Mucosa of descending colon (tissue), 3 donors: ENCODE measurements around the gene ABCC8. TPM values are rescaled to one million over a fixed set of nuclear protein-coding genes. Genes with fewer than 3 reads are reported as not detected.

ENCODE experiments used
- ATAC-seq: fragments of 200-7000 bp; cut with Tn5 transposase; one replicate; pipeline ENCODE4 v1.9.1; 2020; ENCODE audit warnings: mild to moderate bottlenecking, moderate library complexity
- DNase-seq, 3 donors: peaks; one replicate each; pipeline ENCODE4 v3.0.0-alpha.2; 2020
- H3K36me3 ChIP-seq: fragments of 200-600 bp; one replicate; pipeline ENCODE4 v1.8.0; 2021; ENCODE audit warnings: low read depth, mild to moderate bottlenecking
- H3K4me1 ChIP-seq: fragments of 200-600 bp; one replicate; pipeline ENCODE4 v1.8.0; 2021; ENCODE audit warnings: low read depth, mild to moderate bottlenecking
- H3K4me3 ChIP-seq: fragments of 200-600 bp; one replicate; pipeline ENCODE4 v1.8.0; 2021; ENCODE audit warnings: mild to moderate bottlenecking
- H3K9me3 ChIP-seq: fragments of 200-600 bp; one replicate; pipeline ENCODE4 v1.8.0; 2021; ENCODE audit warnings: mild to moderate bottlenecking
- CTCF ChIP-seq: fragments of 200-600 bp; IDR thresholded peaks from one replicate; pipeline ENCODE4 v1.8.0; 2022; ENCODE audit warnings: antibody characterized with exemption, mild to moderate bottlenecking
- intact Hi-C, 2 donors: fragments of 100-400 bp; cut with DNase I in 1 of 2; cut with micrococcal nuclease in 1 of 2; formaldehyde crosslinking; loops; one replicate each; pipeline versions ENCODE4 v1.11.0 to v1.11.1; 2022; cut with DNase I, micrococcal nuclease
- total RNA-seq, 3 donors: library from RNA; stranded (reverse); fragmentation: NEBNext Ultra II Directional in 2 of 3; extraction: Animal tissue kit (Norgen Biotek cat#: 25700) in 2 of 3; gene quantifications; one replicate each; pipeline versions ENCODE4 v1.2.1 to v1.2.4, GENCODE V29; 2021 to 2023
- donor health status: DM: no; HTN: no; CAD: no; lungs with moderate emphysema.
- donor health status: DM: no; HTN: no; CAD: no.
- donor health status: DM: no; HTN: yes; CAD: no.

Gene ABCC8
- total RNA-seq, 3 donors from 2014 or later: 2.2 to 4.1 (median 3.3) TPM

DNA sequence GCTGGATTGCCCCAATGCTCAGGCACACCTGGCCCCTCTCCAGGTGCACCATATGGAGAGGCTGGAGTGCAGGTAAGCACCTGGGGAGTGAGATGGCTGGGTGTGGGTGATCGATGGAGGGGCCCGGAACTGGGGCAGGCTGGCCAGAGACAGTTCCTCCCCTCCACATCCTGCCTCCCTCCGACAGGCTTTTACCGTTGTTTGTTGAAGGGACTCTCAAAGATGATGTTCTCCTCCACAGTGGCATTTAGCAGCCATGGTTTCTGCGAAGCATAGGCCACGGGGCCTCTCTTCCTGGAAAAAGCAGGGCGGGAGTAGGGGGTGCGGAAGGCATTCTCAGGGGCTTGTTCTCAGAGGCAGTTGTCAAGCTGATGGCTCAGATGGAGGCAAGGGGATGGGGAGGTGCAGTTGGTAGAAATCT is 62.3 kb downstream of the ABCC8 start:
- Histone ChIP-seq H3K4me1 (peaks cover 4% of the 10 kb centered on the region), H3K4me3 (no peak overlapping the region), H3K9me3 (no peaks in the 10 kb centered on the region), H3K36me3 (no peaks in the 10 kb centered on the region)
- intact Hi-C loops: no loop called here
- TF ChIP-seq CTCF: no peak
- ATAC-seq: peak; percentile 60
- peak in 2 of 3 donors; percentile 49 to 58 for DNase-seq

- Histone ChIP-seq H3K4me3 (no peak overlapping the region), H3K9me3 (no peaks in the 10 kb centered on the region), H3K4me1 (peaks cover 4% of the 10 kb centered on the region), H3K36me3 (no peaks in the 10 kb centered on the region)
- no peak for TF ChIP-seq CTCF
- DNase-seq: peak; percentile 74 to 85 (median 81)
- intact Hi-C loops: no loop called here
- ATAC-seq: peak; percentile 87
Observed at GRCh38 chr11:17413414-17414316, 63.0 kb downstream of the ABCC8 start.

DNA sequence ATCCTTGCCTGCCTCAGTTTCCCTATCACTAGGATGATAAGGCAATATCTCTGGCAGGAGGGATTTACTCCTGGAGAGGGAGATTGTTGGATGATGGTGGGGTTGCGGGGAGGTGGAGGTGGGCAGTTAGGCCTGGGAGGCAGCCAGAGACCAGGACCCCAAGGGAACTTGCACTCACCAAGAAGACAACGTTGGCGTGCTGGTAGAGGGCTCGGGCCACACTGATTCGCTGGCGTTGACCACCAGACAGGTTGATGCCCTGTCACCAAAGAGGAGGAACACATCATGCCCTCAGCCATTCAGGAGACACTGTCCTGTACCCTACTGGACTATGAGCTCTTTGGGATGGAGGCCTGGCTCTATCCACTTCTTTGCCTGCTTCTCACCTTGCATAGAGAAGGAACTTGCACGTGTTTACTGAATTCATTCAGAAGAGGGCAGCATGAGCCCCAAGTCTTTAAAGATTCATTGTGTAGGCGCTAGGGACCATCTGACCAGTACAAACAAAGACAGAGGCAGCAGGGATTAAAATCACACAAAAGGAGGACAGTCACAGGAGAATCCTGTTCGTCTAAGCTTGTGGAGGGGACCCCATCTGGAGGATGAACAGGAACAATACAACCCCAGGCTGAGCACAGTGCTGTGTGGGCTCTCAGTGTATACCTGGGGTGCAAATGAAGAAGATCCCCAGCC is 64.0 kb downstream of the ABCC8 start:
- H3K4me1 ChIP-seq: peaks cover 4% of the 10 kb centered on the region
- peak in 1 of 3 donors; percentile 13 for DNase-seq
- H3K4me3 ChIP-seq: no peak overlapping the region
- no peaks in the 10 kb centered on the region for H3K36me3 ChIP-seq
- intact Hi-C loops: no loop called here
- no peaks in the 10 kb centered on the region for H3K9me3 ChIP-seq
- no peak for ATAC-seq
- TF ChIP-seq CTCF: no peak

GRCh38 chr11:17411418-17411817 is 65.2 kb downstream of the ABCC8 start:
- Histone ChIP-seq H3K36me3 (no peaks in the 10 kb centered on the region), H3K4me3 (no peak overlapping the region), H3K4me1 (peaks cover 6% of the 10 kb centered on the region), H3K9me3 (no peaks in the 10 kb centered on the region)
- no peak for TF ChIP-seq CTCF
- intact Hi-C loops: no loop called here
- ATAC-seq (peak; percentile 2), DNase-seq (no peak)

- H3K36me3 ChIP-seq: no peaks in the 10 kb centered on the region
- H3K9me3 ChIP-seq: no peaks in the 10 kb centered on the region
- intact Hi-C loops: no loop called here
- no peak for TF ChIP-seq CTCF
- DNase-seq: peak in 2 of 3 donors; percentile 53 to 68
- H3K4me1 ChIP-seq: peaks cover 10% of the 10 kb centered on the region
- peak; percentile 62 for ATAC-seq
- no peak overlapping the region for H3K4me3 ChIP-seq
Observed at GRCh38 chr11:17410606-17411379, 65.9 kb downstream of the ABCC8 start.
